GM23338 (cell line): ENCODE results near the gene GJA3. TPM values are rescaled to one million over a fixed set of nuclear protein-coding genes. Genes with fewer than 3 reads are reported as not detected.
A peak's percentile ranks its signal among the peaks of the same experiment; 100 is the strongest.

Experiments used
- ATAC-seq: fragments of 200-7000 bp; cut with Tn5 transposase; 3 replicates; pipeline ENCODE4 v1.9.1; 2020
- DNase-seq: peaks from one replicate; pipeline ENCODE4 v3.0.0-alpha.2; 2015; ENCODE audit warnings: low spot score
- H2AFZ ChIP-seq: fragments of 200-600 bp; sonication (generic); 2 replicates; pipeline ENCODE4 v1.8.0; 2016; ENCODE audit warnings: antibody characterized with exemption, mild to moderate bottlenecking, moderate library complexity
- H3F3A ChIP-seq: fragments of 200-600 bp; sonication (generic); replicated peaks from 2 replicates; pipeline ENCODE4 v1.8.0; 2017; ENCODE audit warnings: antibody characterized with exemption, mixed run types, low read depth
- H3K27ac ChIP-seq: fragments of 200-600 bp; sonication (generic); 2 replicates; pipeline ENCODE4 v1.6.1; 2016; ENCODE audit warnings: low read depth
- H3K27me3 ChIP-seq: fragments of 200-600 bp; sonication (generic); 2 replicates; pipeline ENCODE4 v1.8.0; 2016; ENCODE audit warnings: mild to moderate bottlenecking, mixed run types, moderate library complexity; ENCODE audit not compliant: insufficient read depth
- H3K36me3 ChIP-seq: fragments of 200-600 bp; sonication (generic); 2 replicates; pipeline ENCODE4 v1.8.0; 2016; ENCODE audit warnings: mild to moderate bottlenecking; ENCODE audit not compliant: insufficient read depth
- H3K4me1 ChIP-seq: fragments of 200-600 bp; sonication (generic); 2 replicates; pipeline ENCODE4 v1.8.0; 2016; ENCODE audit warnings: mild to moderate bottlenecking, moderate library complexity; ENCODE audit not compliant: insufficient read depth
- H3K4me2 ChIP-seq: fragments of 200-600 bp; sonication (generic); 2 replicates; pipeline ENCODE4 v1.7.1; 2017; ENCODE audit warnings: mixed run types
- H3K4me3 ChIP-seq: fragments of 200-600 bp; sonication (generic); 2 replicates; pipeline ENCODE4 v1.6.1; 2016; ENCODE audit warnings: mixed run types
- H3K79me2 ChIP-seq: fragments of 200-600 bp; sonication (generic); replicated peaks from 2 replicates; pipeline ENCODE4 v1.8.0; 2017; ENCODE audit warnings: mild to moderate bottlenecking; ENCODE audit not compliant: insufficient read depth
- H3K9me2 ChIP-seq: fragments of 200-600 bp; sonication (generic); 2 replicates; pipeline ENCODE4 v1.8.0; 2017; ENCODE audit not compliant: insufficient read depth
- H4K20me1 ChIP-seq: fragments of 200-600 bp; sonication (generic); replicated peaks from 2 replicates; pipeline ENCODE4 v1.8.0; 2017; ENCODE audit warnings: mild to moderate bottlenecking; ENCODE audit not compliant: insufficient read depth
- H3K27ac Mint-ChIP-seq: 2 replicates; pipeline ENCODE4 v1.8.0; 2020; ENCODE audit warnings: inconsistent platforms, mild to moderate bottlenecking, moderate library complexity, mixed read lengths
- H3K27me3 Mint-ChIP-seq: 3 replicates; pipeline ENCODE4 v1.8.0; 2022; ENCODE audit warnings: low read depth, mild to moderate bottlenecking, moderate library complexity, mixed read lengths, inconsistent platforms; ENCODE audit not compliant: insufficient read depth, poor library complexity
- H3K36me3 Mint-ChIP-seq: 3 replicates; pipeline ENCODE4 v1.8.0; 2021; ENCODE audit warnings: low read depth, mild to moderate bottlenecking, inconsistent platforms, moderate library complexity, mixed read lengths
- H3K4me1 Mint-ChIP-seq: 3 replicates; pipeline ENCODE4 v1.8.0; 2020; ENCODE audit warnings: mild to moderate bottlenecking, inconsistent platforms, mixed read lengths
- H3K4me3 Mint-ChIP-seq: 3 replicates; pipeline ENCODE4 v1.8.0; 2021; ENCODE audit warnings: moderate library complexity, mild to moderate bottlenecking, inconsistent platforms, mixed read lengths
- H3K9me3 Mint-ChIP-seq: 3 replicates; pipeline ENCODE4 v1.8.0; 2020; ENCODE audit warnings: moderate library complexity, mild to moderate bottlenecking, inconsistent platforms, mixed read lengths
- ETS1 ChIP-seq: IDR thresholded peaks from 2 replicates; pipeline ENCODE4 v1.6.1; 2016; ENCODE audit warnings: antibody characterized with exemption
- JUNB ChIP-seq: IDR thresholded peaks from one replicate; pipeline ENCODE4 v1.6.1; 2016; ENCODE audit warnings: antibody characterized with exemption; ENCODE audit not compliant: unreplicated experiment
- POLR2AphosphoS5 ChIP-seq: IDR thresholded peaks from 2 replicates; pipeline ENCODE4 v1.6.1; 2016; ENCODE audit warnings: antibody characterized with exemption, low read depth
- STAT1 ChIP-seq: IDR thresholded peaks from one replicate; pipeline ENCODE4 v1.6.1; 2016; ENCODE audit warnings: antibody characterized with exemption; ENCODE audit not compliant: unreplicated experiment
- ZNF462 ChIP-seq: fragments of 250-450 bp; sonication (Bioruptor Pico); IDR thresholded peaks from 2 replicates; pipeline ENCODE4 v1.5.0; 2020; ENCODE audit warnings: mild to moderate bottlenecking, moderate library complexity
- polyA plus RNA-seq: library from polyadenylated mRNA; unstranded; fragments of >200 nt; fragmentation: Nextera tagmentation; extraction: Ambion mirVana; gene quantifications from 2 replicates; pipeline ENCODE4 v1.2.1, GENCODE V29; 2016
- total RNA-seq: library from RNA; depleted of rRNA; stranded (reverse); fragments of >200 nt; shearing (Covaris generic); gene quantifications from 2 replicates; pipeline ENCODE4 v1.2.3, GENCODE V29; 2014
- TF ChIP-seq, protein P1 (sequence below): IDR thresholded peaks from one replicate; pipeline ENCODE4 v1.6.1; 2018; ENCODE audit warnings: antibody characterized with exemption; ENCODE audit not compliant: unreplicated experiment
- TF ChIP-seq, protein P2 (sequence below), 2 experiments: fragments of 200-600 bp in 1 of 2; sonication (generic) in 1 of 2; conservative IDR thresholded peaks; 2 replicates each; pipeline versions ENCODE4 v1.5.1 to v1.6.1; 2016 to 2017; ENCODE audit warnings: antibody characterized with exemption in 2 of 2, low read depth in 2 of 2, mild to moderate bottlenecking in 2 of 2, moderate library complexity in 1 of 2

GJA3 gene
- total and polyA plus RNA-seq, 2 experiments from 2014 or later = 0.17 to 0.23 TPM

GRCh38 chr13:20190076-20190475, 29.2 kb upstream of the GJA3 start:
- Histone ChIP-seq H3K9me2 (no peaks in the 10 kb centered on the region), H3K4me1 (peaks cover 19% of the 10 kb centered on the region), H3K27ac (no peak overlapping the region), H3K4me2 (no peak overlapping the region), H3K79me2 (no peaks in the 10 kb centered on the region), H3K27me3 (peaks cover 76% of the 10 kb centered on the region), H3K36me3 (no peaks in the 10 kb centered on the region; the same call in 1 of the 2 replicates), H3K4me3 (no peak overlapping the region), H4K20me1 (peaks cover 18% of the 10 kb centered on the region), H3F3A (peaks cover 11% of the 10 kb centered on the region; the same call in 1 of the 2 replicates), H2AFZ (no peak overlapping the region)
- peaks cover 15% of the 10 kb centered on the region for H3K4me1 Mint-ChIP-seq
- DNase-seq = no peak
- no peak overlapping the region for H3K27ac Mint-ChIP-seq
- peaks cover 57% of the 10 kb centered on the region for H3K27me3 Mint-ChIP-seq
- TF ChIP-seq, protein P1, sequence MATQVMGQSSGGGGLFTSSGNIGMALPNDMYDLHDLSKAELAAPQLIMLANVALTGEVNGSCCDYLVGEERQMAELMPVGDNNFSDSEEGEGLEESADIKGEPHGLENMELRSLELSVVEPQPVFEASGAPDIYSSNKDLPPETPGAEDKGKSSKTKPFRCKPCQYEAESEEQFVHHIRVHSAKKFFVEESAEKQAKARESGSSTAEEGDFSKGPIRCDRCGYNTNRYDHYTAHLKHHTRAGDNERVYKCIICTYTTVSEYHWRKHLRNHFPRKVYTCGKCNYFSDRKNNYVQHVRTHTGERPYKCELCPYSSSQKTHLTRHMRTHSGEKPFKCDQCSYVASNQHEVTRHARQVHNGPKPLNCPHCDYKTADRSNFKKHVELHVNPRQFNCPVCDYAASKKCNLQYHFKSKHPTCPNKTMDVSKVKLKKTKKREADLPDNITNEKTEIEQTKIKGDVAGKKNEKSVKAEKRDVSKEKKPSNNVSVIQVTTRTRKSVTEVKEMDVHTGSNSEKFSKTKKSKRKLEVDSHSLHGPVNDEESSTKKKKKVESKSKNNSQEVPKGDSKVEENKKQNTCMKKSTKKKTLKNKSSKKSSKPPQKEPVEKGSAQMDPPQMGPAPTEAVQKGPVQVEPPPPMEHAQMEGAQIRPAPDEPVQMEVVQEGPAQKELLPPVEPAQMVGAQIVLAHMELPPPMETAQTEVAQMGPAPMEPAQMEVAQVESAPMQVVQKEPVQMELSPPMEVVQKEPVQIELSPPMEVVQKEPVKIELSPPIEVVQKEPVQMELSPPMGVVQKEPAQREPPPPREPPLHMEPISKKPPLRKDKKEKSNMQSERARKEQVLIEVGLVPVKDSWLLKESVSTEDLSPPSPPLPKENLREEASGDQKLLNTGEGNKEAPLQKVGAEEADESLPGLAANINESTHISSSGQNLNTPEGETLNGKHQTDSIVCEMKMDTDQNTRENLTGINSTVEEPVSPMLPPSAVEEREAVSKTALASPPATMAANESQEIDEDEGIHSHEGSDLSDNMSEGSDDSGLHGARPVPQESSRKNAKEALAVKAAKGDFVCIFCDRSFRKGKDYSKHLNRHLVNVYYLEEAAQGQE = no peak
- H3K4me3 Mint-ChIP-seq = no peak overlapping the region
- no peaks in the 10 kb centered on the region for H3K36me3 Mint-ChIP-seq
- no peak for ATAC-seq
- no peaks in the 10 kb centered on the region for H3K9me3 Mint-ChIP-seq

GRCh38 chr13:20188667-20189553, 28.1 kb upstream of the GJA3 start:
- Histone ChIP-seq H4K20me1 (peaks cover 12% of the 10 kb centered on the region; the same call in 1 of the 2 replicates), H3K4me3 (no peak overlapping the region), H3K27ac (no peak overlapping the region), H2AFZ (no peak overlapping the region), H3F3A (peaks cover 7% of the 10 kb centered on the region; the same call in 1 of the 2 replicates), H3K79me2 (no peaks in the 10 kb centered on the region), H3K9me2 (no peaks in the 10 kb centered on the region), H3K4me2 (no peak overlapping the region), H3K36me3 (no peaks in the 10 kb centered on the region; the same call in 1 of the 2 replicates), H3K4me1 (peaks cover 9% of the 10 kb centered on the region), H3K27me3 (peaks cover 64% of the 10 kb centered on the region)
- H3K27me3 Mint-ChIP-seq = peaks cover 48% of the 10 kb centered on the region
- H3K4me3 Mint-ChIP-seq = no peak overlapping the region
- H3K27ac Mint-ChIP-seq = no peak overlapping the region
- ATAC-seq = peak; percentile 25
- H3K9me3 Mint-ChIP-seq = no peaks in the 10 kb centered on the region
- no peaks in the 10 kb centered on the region for H3K36me3 Mint-ChIP-seq
- H3K4me1 Mint-ChIP-seq = peaks cover 6% of the 10 kb centered on the region
- DNase-seq = peak; percentile 77
- TF ChIP-seq, protein P2, sequence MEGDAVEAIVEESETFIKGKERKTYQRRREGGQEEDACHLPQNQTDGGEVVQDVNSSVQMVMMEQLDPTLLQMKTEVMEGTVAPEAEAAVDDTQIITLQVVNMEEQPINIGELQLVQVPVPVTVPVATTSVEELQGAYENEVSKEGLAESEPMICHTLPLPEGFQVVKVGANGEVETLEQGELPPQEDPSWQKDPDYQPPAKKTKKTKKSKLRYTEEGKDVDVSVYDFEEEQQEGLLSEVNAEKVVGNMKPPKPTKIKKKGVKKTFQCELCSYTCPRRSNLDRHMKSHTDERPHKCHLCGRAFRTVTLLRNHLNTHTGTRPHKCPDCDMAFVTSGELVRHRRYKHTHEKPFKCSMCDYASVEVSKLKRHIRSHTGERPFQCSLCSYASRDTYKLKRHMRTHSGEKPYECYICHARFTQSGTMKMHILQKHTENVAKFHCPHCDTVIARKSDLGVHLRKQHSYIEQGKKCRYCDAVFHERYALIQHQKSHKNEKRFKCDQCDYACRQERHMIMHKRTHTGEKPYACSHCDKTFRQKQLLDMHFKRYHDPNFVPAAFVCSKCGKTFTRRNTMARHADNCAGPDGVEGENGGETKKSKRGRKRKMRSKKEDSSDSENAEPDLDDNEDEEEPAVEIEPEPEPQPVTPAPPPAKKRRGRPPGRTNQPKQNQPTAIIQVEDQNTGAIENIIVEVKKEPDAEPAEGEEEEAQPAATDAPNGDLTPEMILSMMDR (conservative IDR thresholded peaks at IDR 0.05; ENCODE audit: low read depth in 2 of 2) = peak; percentile 51 to 55
- TF ChIP-seq STAT1 (no peak), ETS1 (no peak), ZNF462 (CRISPR knock-in tag) (no peak), POLR2AphosphoS5 (no peak), JUNB (no peak)
